NCI-H748 (cell line): ENCODE data around the gene RPL9.
"Not testable (repeated sequence)": the region's sequence is repeated elsewhere in the genome, so short reads cannot be mapped to it uniquely, and the experiment has no call there.

Source experiments
- DNase-seq: peaks from one replicate; lab custom pipeline; 2025; ENCODE audit not compliant: unreplicated experiment; lab: John Stamatoyannopoulos, UW

Gene RPL9

DNA sequence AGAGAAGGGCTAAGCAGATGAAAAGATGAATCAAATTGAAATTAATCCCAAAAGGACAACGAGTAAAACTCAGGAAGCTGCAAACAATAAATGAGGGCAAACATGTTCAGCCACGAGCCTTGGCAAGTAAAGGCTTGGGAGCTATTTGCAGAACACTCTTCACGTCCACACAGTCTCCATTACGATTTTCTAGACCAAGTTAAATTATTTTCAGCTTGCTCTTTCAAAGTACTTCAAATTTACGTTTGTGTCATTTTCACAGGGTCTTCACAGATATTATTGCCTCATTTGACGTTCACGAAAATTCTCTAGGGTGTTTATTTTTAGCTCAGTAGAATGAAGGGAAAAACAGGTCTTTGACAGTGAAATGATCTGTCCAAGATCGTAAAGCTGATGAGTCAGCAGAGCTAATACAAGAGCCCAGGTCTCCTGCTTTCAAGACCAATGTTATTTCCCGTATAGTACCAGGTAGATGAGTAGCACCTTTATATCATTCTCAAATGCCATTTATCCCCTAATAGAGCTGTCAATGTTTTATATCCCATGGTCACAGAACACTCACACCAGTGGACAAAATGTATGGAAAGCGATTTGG, 31.1 kb downstream of the RPL9 start:
- DNase-seq: no peak

DNA sequence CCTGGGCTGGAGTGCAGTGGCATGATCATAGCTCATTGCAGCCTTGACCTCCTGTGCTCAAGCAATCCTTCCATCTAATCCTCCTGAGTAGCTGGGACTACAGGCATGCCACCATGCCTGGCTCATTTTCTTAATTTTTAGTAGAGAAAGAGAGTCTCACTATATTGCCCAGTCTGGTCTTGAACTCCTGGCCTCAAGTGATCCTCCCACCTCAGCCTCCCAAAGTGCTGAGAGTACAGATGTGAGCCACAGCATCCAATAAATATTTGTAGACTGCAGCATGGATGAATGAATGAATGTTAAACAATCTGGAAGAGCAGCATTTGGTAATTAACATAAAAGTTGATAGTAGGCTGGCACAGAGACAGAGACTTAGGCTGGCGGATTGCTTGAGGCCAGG, 32.0 kb downstream of the RPL9 start:
- DNase-seq: no peak

DNA sequence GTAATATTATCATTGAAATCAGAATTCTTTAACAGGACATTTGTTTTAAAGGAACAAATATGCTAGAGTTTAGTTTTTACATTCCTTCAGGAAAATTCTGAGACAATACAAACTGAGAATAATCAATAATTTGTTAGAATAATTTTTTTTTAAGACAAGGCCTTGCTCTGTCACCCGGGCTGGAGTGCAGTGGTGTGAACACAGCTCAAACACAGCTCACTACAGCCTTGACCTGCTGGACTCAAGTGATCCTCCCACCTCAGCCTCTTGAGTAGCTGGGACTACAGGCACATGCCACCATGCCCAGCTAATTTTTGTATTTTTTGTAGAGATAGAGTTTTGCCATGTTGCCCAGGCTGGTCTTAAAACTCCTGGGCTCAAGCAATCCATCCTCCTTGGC, 33.4 kb downstream of the RPL9 start:
- DNase-seq: not testable (repeated sequence)

DNA sequence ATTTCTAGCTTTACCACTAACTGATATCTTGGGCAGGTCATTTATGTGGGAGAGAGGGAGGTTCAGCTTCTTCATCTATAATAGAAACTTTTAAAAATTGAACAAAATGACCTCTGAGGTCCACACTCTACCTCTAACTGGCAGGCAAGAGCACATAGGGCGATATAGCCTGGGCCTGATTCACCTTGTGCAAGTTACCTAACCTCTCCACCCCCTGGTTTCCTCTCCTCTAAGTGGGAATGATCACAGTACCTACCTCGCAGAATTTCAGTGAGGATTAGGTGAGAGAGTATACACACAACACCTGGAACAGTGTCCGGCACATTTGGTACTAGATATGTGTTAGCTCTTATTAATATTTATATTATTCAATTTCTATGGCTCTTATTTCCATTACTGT, 36.5 kb downstream of the RPL9 start:
- DNase-seq: no peak

DNA sequence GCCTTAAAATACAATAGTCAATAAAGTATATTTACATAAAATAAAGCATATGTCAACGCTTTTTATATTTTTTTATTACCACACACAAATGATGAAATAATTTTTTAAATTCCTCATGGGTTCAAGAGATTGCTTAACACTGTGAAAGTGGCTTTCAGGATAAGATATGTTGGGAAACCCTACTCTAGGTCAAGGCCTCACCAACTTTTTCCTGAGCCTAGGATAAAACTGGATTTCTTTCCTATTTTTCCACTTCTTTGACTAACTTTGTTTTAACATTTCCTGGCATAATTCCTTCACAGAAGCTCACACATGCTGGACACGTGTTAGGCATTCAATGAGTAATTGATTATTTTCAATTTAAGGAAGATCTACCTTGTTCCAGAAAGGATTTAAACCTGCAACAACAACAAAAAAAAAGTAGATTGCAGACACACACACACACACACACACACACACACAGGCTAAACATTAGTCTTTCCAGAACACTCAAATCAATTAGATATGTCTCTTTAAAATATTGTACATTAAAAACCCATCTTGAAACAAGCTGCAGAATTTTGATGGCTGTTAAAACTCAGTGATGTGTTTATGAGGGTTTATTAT, 42.9 kb downstream of the RPL9 start:
- no peak for DNase-seq

DNA sequence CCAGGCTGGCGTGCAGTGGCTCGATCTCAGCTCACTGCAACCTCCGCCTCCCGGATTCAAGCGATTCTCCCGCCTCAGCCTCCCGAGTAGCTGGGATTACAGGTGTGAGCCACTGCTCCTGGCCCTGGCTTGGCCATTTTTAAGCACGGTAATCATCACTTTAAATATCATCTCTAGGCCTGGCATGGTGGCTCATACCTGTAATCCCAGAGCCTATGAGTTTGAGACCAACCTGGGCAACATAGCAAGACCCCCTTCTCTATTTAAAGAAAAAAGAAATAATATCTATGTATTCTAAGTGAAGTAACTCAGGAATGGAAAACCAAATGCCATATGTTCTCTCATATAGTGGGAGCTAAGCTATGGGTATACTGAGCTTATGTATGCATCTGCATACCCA, 47.2 kb downstream of the RPL9 start:
- DNase-seq: not testable (repeated sequence)

DNA sequence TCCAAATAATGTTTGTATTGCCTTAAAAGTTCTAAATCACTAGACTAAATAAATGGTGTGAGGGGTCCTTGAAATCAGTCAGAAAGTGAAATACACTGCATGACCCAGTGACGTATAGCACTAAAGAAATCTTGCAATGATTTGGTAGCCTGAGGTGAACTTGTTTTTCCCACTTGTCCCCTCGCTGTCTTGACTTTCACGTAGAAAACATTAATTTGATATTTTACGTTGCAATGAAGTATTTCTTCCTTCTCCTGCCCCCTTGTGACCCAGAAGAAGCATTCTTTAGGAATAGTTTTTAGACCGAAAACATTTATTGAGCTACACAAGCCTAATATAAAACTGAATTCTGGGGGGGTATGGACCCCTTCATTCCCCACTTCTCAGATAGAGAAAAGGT, 48.3 kb downstream of the RPL9 start:
- no peak for DNase-seq

GRCh38 chr4:39407584-39407885, 51.2 kb downstream of the RPL9 start:
- DNase-seq: no peak

DNA sequence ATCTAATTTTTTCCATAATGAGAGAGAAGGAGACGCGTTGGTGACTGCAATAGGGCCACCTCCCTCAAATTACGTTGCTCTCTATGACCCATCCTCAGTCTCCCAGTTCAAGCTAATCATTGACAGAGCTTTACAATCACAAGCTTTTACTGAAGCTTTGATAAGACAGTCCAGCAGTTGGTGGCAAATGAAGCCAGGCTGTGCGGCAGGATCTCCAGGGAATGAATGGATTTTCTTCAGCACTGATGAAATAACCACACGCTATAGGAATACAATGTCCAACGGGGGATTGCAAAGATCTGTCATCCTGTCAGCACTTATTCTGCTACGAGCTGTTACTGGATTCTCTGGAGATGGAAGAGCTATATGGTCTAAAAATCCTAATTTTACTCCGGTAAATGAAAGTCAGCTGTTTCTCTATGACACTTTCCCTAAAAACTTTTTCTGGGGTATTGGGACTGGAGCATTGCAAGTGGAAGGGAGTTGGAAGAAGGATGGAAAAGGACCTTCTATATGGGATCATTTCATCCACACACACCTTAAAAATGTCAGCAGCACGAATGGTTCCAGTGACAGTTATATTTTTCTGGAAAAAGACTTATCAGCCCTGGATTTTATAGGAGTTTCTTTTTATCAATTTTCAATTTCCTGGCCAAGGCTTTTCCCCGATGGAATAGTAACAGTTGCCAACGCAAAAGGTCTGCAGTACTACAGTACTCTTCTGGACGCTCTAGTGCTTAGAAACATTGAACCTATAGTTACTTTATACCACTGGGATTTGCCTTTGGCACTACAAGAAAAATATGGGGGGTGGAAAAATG, 51.7 kb downstream of the RPL9 start, which contains the start of gene KLB:
Gene KLB, plus strand, starts transcription at position 168 of the 821 bp plus-strand sequence. Its CDS starts 20 bp downstream, at position 188.
- DNase-seq: no peak
